ENCODE results near the gene CPNE9.
"Not testable (repeated sequence)": the region's sequence is repeated elsewhere in the genome, so short reads cannot be mapped to it uniquely, and the experiment has no call there.

CPNE9 gene

GRCh38 chr3:9765865-9766264 lies 62.2 kb downstream of the CPNE9 start:
- no peak overlapping the region for H3K27ac Mint-ChIP-seq
- H3K9me3 Mint-ChIP-seq: no peaks in the 10 kb centered on the region
- H3K27me3 Mint-ChIP-seq: peaks cover 17% of the 10 kb centered on the region
- H3K36me3 Mint-ChIP-seq: peaks cover 17% of the 10 kb centered on the region
- no peak overlapping the region for H3K4me3 Mint-ChIP-seq
- peaks cover 33% of the 10 kb centered on the region for H3K4me1 Mint-ChIP-seq
- ATAC-seq: no peak

GRCh38 chr3:9767418-9767817 lies 63.8 kb downstream of the CPNE9 start:
- Mint-ChIP-seq H3K4me3 (no peak overlapping the region), H3K9me3 (no peaks in the 10 kb centered on the region), H3K4me1 (peaks cover 33% of the 10 kb centered on the region), H3K27ac (peak overlapping the region; percentile 26), H3K36me3 (peaks cover 10% of the 10 kb centered on the region), H3K27me3 (peaks cover 20% of the 10 kb centered on the region)
- no peak for ATAC-seq

DNA sequence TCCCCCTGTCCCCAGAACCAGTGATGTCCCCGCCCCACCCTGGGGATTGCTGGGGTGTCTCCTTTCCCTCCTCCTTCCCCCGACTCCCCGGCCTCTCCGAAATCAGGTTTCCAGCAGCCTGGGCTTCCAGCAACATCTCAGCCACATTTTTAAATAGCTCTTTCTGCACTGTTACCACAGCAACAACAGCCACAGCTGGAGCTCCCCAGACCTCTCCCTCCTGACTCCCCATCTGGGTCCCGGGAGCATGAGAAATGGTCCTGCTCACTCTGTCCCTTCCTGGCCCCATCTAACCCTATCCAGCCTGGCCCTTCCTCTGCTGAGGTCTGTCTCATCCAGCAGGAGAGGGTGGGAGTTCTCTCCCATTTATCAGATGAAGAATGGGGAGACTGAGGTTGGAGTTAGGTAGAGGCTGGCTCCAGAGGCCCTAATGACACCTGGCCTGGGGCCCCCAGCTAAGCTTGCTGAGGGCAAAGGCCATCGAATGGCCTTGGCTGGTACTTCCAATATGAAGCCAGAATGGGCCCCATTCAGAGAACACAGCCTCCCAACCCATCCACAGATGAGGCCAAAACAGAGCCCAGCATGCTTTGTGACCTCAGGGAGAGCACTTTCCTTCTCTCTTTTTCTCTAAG lies 64.6 kb downstream of the CPNE9 start:
- Mint-ChIP-seq H3K4me3 (no peak overlapping the region), H3K27ac (peak overlapping the region; percentile 26), H3K27me3 (peaks cover 20% of the 10 kb centered on the region), H3K9me3 (no peaks in the 10 kb centered on the region), H3K36me3 (peaks cover 5% of the 10 kb centered on the region), H3K4me1 (peaks cover 33% of the 10 kb centered on the region)
- no peak for ATAC-seq

DNA sequence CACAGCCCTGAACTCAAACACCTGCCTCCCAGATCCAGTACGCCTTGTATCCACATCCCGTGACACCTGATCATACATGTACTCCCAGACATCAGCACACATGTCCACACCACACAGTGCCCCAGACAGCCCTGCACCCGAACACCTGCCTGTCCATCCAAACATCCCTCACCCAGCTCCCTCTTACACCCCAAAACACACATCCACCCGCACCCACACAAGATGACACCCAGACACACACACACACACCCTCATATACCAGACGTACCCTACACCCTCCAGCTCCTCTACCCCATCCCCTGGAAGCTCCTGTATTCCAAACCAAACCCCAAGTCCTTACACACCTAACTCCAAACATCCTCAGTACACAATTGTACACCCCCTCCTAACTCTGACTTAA lies 65.4 kb downstream of the CPNE9 start:
- ATAC-seq: no peak
- Mint-ChIP-seq H3K36me3 (peaks cover 5% of the 10 kb centered on the region), H3K4me3 (peak overlapping the region; percentile 55), H3K27ac (peak overlapping the region; percentile 3), H3K27me3 (peaks cover 20% of the 10 kb centered on the region), H3K9me3 (no peaks in the 10 kb centered on the region), H3K4me1 (peaks cover 33% of the 10 kb centered on the region)

DNA sequence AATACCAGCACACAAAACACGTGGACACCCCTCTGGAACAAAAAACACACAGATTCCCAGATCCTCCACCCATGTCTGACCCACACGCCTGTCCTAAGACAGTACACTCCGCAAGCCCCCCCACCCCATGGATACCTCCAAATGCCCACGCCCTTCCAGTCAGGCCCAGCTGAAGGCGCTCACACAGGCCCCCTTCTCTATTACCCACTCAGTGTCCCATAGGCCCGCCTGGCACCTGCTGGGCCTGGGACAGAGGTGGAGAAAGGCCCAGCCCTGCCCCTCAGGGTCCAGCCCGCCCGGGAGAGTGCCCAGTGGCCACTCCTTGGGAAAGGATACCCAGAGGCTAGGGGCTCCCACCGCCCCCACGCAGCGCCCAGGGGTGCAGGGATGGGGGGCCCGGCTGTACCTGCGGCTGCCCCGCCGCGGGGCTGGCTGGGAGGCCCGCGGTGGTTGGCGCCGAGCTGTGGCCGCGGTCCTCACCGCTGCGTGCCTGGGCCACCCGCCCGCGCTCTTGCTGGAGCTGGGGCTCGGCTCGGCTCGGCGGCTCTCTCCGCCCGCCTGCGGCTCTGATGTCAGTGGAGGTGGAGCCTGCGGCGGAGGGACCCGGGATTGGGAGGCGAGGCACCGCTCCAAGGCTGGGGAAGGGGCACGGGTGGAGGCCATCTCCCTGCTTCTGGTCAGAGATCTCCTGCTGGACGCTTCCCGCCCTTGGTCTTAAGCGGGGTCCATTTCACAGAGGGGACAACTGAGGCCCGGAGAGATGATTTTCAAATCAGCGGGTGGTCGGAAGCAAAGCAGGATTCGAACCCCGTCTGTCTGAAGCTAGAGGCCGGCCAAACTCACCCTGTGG lies 66.0 kb downstream of the CPNE9 start, which contains the start of gene CAMK1:
Gene CAMK1, minus strand, starts transcription at position 522 of the 850 bp plus-strand sequence. CDS start 2,198 bp downstream, outside the sequence.
- no peaks in the 10 kb centered on the region for H3K9me3 Mint-ChIP-seq
- H3K36me3 Mint-ChIP-seq: peaks cover 5% of the 10 kb centered on the region
- H3K27me3 Mint-ChIP-seq: peaks cover 20% of the 10 kb centered on the region
- peak within 1 kb of the TSS; percentile 3 for H3K27ac Mint-ChIP-seq
- H3K4me3 Mint-ChIP-seq: peak within 1 kb of the TSS; percentile 55
- peak; percentile 85 for ATAC-seq
- peaks cover 33% of the 10 kb centered on the region for H3K4me1 Mint-ChIP-seq

- peaks cover 33% of the 10 kb centered on the region for H3K4me1 Mint-ChIP-seq
- H3K9me3 Mint-ChIP-seq: no peaks in the 10 kb centered on the region
- ATAC-seq: no peak
- peaks cover 5% of the 10 kb centered on the region for H3K36me3 Mint-ChIP-seq
- peaks cover 20% of the 10 kb centered on the region for H3K27me3 Mint-ChIP-seq
- H3K27ac Mint-ChIP-seq: peak overlapping the region; percentile 3
- H3K4me3 Mint-ChIP-seq: peak overlapping the region; percentile 55
Measured at GRCh38 chr3:9770276-9770812, 66.7 kb downstream of the CPNE9 start.

DNA sequence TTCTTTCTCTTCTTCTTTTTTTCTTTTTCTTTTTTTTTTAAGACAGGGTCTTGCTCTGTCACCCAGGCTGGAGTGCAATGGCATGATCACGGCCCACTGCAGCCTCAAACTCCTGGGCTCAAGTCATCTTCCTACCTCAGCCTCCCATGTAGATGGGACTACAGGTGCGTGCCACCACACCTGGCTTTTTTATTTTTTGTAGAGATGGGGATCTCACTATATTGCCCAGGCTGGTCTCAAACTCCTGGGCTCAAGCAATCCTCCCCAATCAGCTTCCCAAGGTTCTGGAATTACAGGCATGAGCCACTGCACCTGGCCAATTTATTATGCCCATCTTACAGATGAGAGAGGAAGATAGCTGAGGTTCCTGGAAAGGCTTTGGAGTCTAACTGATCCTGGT lies 67.4 kb downstream of the CPNE9 start:
- H3K27ac Mint-ChIP-seq: peak overlapping the region; percentile 3
- peaks cover 33% of the 10 kb centered on the region for H3K4me1 Mint-ChIP-seq
- ATAC-seq, H3K9me3 Mint-ChIP-seq, H3K36me3 Mint-ChIP-seq: not testable (repeated sequence)
- peak overlapping the region; percentile 54 for H3K4me3 Mint-ChIP-seq
- H3K27me3 Mint-ChIP-seq: peaks cover 20% of the 10 kb centered on the region

GRCh38 chr3:9776896-9777693 lies 73.5 kb downstream of the CPNE9 start:
- Mint-ChIP-seq H3K4me1 (peaks cover 53% of the 10 kb centered on the region), H3K4me3 (no peak overlapping the region), H3K27ac (peak overlapping the region; percentile 97), H3K27me3 (no peaks in the 10 kb centered on the region), H3K36me3 (peaks cover 10% of the 10 kb centered on the region), H3K9me3 (no peaks in the 10 kb centered on the region)
- ATAC-seq: no peak

DNA sequence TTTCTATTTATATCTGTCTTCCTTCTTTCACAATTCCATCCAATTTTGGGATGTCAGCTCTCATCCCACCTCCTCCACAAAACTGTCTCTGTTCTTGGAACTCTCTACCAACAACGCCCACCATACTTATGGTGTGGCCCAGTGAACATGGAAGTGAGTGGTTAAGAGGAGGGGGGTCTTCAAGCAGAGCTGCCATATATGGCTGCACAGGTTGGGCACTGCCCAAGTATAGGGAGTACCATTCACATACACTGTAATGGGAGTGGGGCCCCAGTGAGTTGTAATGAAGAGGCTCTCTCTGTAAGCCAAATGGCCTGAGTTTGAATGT lies 74.0 kb downstream of the CPNE9 start:
- H3K9me3 Mint-ChIP-seq: no peaks in the 10 kb centered on the region
- H3K27me3 Mint-ChIP-seq: no peaks in the 10 kb centered on the region
- ATAC-seq: no peak
- peaks cover 15% of the 10 kb centered on the region for H3K36me3 Mint-ChIP-seq
- H3K4me3 Mint-ChIP-seq: no peak overlapping the region
- peak overlapping the region; percentile 97 for H3K27ac Mint-ChIP-seq
- H3K4me1 Mint-ChIP-seq: peaks cover 59% of the 10 kb centered on the region

DNA sequence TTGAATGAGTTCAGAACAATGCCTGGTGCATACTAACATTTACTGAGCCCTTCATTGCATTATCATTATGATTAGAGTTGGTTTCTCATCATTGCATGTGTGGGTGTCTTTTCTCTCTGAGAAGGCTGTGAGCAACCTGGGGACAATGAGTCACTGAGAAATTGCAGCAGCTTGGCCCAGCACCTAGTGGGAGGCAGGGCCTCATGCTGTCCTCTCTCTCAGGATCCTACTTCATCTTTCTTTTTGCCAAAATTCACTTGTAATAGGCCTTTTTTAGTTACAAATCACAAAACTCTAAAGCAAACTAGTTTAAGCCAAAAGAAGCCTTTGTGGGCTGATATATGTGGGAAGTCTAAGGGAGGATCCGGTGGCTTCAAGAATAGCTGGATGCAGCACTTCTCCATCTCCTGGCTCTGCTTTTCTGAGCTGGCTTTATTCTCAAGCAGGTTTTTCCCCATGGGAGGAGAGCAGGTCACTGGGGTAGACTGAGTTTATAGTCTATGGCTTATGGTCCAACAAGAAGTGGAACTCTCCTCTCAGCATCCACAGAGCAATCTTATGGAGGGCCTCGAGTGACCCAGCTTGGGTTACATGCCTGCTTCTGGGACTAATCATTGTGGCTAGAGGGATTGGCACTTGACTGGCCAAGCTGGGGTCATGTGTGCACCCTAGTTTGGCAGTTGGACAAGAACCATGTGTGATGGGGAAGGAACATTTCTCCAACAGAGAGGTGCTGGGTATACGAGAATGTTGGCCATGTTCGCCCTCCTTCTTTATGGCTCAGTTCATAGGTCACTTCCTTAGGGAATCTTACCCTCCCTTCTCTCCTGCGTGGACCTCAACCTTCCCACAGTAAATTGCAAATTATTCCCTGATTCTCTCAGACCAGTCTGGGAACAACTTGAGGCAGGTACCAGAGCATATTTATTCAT lies 74.8 kb downstream of the CPNE9 start:
- peak overlapping the region; percentile 97 for H3K27ac Mint-ChIP-seq
- no peaks in the 10 kb centered on the region for H3K9me3 Mint-ChIP-seq
- H3K4me3 Mint-ChIP-seq: no peak overlapping the region
- H3K4me1 Mint-ChIP-seq: peaks cover 63% of the 10 kb centered on the region
- no peaks in the 10 kb centered on the region for H3K27me3 Mint-ChIP-seq
- H3K36me3 Mint-ChIP-seq: peaks cover 20% of the 10 kb centered on the region
- peak; percentile 55 for ATAC-seq

- no peaks in the 10 kb centered on the region for H3K27me3 Mint-ChIP-seq
- no peak for ATAC-seq
- H3K4me3 Mint-ChIP-seq: no peak overlapping the region
- H3K9me3 Mint-ChIP-seq: no peaks in the 10 kb centered on the region
- peak overlapping the region; percentile 97 for H3K27ac Mint-ChIP-seq
- peaks cover 63% of the 10 kb centered on the region for H3K4me1 Mint-ChIP-seq
- H3K36me3 Mint-ChIP-seq: peaks cover 27% of the 10 kb centered on the region
Measured at GRCh38 chr3:9779075-9779593, 75.5 kb downstream of the CPNE9 start.
